GM23338 (cell line): ENCODE measurements around the gene ITGAL.

Experiments used
- CREB1 ChIP-seq: fragments of 250-450 bp; sonication (Bioruptor Pico); IDR thresholded peaks from 2 replicates; pipeline ENCODE4 v1.5.0; 2020; ENCODE audit warnings: low read depth, mild to moderate bottlenecking, moderate library complexity
- CTCF ChIP-seq, 2 experiments: fragments of 200-600 bp in 1 of 2; sonication (generic) in 1 of 2; conservative IDR thresholded peaks; 2 replicates each; pipeline versions ENCODE4 v1.5.1 to v1.6.1; 2016 to 2017; ENCODE audit warnings: antibody characterized with exemption in 2 of 2, low read depth in 2 of 2, mild to moderate bottlenecking in 2 of 2, moderate library complexity in 1 of 2
- EZH2 ChIP-seq: fragments of 200-600 bp; sonication (generic); IDR thresholded peaks from one replicate; pipeline ENCODE4 v1.8.0; 2017; ENCODE audit warnings: antibody characterized with exemption, mild to moderate bottlenecking, low read depth; ENCODE audit not compliant: unreplicated experiment
- EZH2phosphoT487 ChIP-seq: fragments of 200-600 bp; sonication (generic); IDR thresholded peaks from one replicate; pipeline ENCODE4 v1.8.1; 2018; ENCODE audit warnings: antibody characterized with exemption; ENCODE audit not compliant: unreplicated experiment
- JUNB ChIP-seq: IDR thresholded peaks from one replicate; pipeline ENCODE4 v1.6.1; 2016; ENCODE audit warnings: antibody characterized with exemption; ENCODE audit not compliant: unreplicated experiment
- POLR2AphosphoS5 ChIP-seq: IDR thresholded peaks from 2 replicates; pipeline ENCODE4 v1.6.1; 2016; ENCODE audit warnings: antibody characterized with exemption, low read depth
- REST ChIP-seq: IDR thresholded peaks from one replicate; pipeline ENCODE4 v1.6.1; 2018; ENCODE audit warnings: antibody characterized with exemption; ENCODE audit not compliant: unreplicated experiment
- STAT1 ChIP-seq: IDR thresholded peaks from one replicate; pipeline ENCODE4 v1.6.1; 2016; ENCODE audit warnings: antibody characterized with exemption; ENCODE audit not compliant: unreplicated experiment
- ZNF114 ChIP-seq: fragments of 250-450 bp; sonication (Bioruptor Pico); IDR thresholded peaks from 2 replicates; pipeline ENCODE4 v1.5.0; 2020; ENCODE audit warnings: mild to moderate bottlenecking, moderate library complexity
- TF ChIP-seq, protein P1 (sequence below): IDR thresholded peaks from 2 replicates; pipeline ENCODE4 v1.6.1; 2016; ENCODE audit warnings: antibody characterized with exemption

DNA sequence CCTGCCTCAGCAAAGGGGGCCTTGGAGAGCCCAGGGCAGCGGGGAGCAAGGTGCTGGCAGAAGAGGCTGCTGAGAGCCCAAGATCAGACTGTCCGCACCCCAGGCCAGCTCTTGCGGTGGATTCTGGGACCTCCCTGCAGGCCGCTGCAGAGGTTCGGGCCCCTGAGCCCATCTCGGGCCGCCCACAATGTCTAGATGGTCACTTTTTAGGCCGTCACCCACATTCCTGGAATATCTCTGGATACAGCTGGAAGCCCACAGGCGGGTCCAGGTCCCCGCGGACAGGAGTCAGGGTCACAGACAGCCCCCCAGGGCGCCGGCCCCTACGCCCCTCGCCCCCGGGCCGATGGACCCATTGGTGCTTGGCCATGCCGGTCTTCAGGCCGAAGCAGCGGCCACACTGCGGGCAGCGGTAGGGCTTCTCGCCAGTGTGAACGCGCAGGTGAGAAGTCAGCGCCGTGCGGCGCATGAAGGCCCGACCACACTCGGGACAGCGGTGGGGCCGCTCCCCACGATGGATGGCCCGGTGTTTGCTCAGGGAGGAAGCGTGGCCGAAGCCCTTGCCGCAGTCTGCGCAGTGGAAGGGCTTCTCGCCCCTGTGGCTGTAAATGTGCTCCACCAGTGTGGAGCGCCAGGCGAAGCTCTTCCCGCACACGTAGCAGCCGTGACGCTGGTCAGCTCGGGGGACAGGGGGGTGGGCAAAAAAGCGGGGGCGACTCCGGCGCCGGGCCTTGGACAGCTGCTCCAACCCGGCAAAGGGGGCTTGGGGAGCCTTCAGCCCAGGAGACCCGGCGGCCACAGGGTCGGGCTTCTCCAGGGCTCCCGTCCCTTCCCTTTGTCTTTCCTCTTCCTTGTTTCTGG is 60.0 kb downstream of the ITGAL start:
- TF ChIP-seq EZH2: no peak
- TF ChIP-seq CTCF (conservative IDR thresholded peaks at IDR 0.05; ENCODE audit: low read depth in 2 of 2): no peak
- TF ChIP-seq POLR2AphosphoS5: no peak
- TF ChIP-seq REST: no peak
- no peak for TF ChIP-seq CREB1 (CRISPR knock-in tag)
- TF ChIP-seq EZH2phosphoT487: no peak
- TF ChIP-seq, protein P1, sequence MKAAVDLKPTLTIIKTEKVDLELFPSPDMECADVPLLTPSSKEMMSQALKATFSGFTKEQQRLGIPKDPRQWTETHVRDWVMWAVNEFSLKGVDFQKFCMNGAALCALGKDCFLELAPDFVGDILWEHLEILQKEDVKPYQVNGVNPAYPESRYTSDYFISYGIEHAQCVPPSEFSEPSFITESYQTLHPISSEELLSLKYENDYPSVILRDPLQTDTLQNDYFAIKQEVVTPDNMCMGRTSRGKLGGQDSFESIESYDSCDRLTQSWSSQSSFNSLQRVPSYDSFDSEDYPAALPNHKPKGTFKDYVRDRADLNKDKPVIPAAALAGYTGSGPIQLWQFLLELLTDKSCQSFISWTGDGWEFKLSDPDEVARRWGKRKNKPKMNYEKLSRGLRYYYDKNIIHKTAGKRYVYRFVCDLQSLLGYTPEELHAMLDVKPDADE: no peak
- TF ChIP-seq ZNF114 (CRISPR knock-in tag): no peak
- no peak for TF ChIP-seq STAT1
- TF ChIP-seq JUNB: no peak
